HG02759 (cell line): ENCODE results near the gene CACNG5.

Source experiments
- ATAC-seq: cut with Tn5 transposase; IDR thresholded peaks from one replicate; pipeline ENCODE4 v1.9.1; 2021; ENCODE audit warnings: mild to moderate bottlenecking, moderate library complexity; ENCODE audit not compliant: unreplicated experiment

Gene CACNG5, protein sequence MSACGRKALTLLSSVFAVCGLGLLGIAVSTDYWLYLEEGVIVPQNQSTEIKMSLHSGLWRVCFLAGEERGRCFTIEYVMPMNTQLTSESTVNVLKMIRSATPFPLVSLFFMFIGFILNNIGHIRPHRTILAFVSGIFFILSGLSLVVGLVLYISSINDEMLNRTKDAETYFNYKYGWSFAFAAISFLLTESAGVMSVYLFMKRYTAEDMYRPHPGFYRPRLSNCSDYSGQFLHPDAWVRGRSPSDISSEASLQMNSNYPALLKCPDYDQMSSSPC

DNA sequence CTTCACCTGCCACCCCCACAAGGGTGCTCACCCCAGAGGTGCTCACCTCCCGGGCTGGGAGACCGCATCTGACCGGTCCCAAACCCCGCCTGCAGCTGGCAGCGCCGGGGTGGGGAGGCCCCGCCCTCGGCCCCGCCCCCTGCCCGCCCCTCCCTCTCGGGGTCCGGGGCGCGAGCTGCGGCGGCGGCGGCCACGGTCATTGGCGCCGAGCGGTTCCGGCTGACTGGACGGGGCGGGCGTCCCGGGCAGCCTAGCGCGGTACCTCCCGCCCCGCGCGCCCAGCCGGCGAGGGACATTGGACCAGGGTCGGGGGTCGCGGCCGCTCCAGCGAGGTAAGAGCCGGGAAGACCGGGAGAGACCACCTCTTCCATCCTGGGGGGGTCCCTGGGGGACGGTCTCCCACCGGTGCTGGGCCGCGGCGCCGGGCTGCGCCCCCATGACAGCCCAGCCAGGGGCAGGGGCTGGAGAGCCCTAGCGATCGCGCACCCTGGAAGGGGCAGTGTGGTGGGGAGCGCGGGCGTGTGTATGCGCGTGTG, at the start of gene CACNG5:
CACNG5 (plus strand) TSS at position 199 of the 536 bp plus-strand sequence. CDS start 42,216 bp downstream, outside the sequence.
- no peak for ATAC-seq

DNA sequence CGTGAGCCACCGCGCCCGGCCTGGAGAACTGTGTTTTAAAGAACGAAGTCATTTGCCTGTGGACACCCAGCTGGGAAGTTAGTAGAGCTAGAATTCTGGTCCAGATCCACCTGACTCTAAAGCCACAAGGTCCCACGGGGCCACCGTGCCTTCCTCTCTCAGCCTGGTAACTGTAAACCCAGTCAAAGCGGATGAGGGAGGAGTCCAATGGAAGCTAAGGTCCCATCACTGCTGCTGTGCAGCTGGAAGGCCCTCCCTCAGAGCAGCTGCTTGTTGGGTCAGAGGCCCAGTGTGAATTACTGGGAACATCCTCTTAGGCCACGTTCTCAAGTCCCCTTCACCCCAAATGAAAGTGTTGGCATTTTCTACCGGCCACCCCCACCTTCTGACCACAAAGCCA, 48.8 kb upstream of the CACNG5 start:
- no peak for ATAC-seq

DNA sequence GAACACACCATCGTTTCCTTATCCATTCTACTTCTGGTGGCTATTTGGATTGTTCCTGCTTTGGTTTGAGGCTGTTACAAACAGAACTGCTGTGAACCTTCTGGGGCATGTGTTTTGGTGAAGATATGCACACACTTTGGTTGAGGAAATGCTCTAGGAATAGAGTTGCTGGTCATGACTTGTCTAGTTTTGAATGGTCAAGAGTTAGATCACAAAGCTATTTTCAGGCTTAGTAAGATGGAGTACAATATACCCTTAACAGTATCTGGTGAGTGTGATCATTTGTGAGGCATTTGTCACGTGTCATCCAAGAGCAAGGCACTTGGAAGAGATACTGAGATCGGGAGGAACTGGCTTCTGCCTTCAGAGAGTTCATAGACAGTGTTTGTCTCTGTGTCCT, 47.0 kb upstream of the CACNG5 start:
- ATAC-seq = no peak

DNA sequence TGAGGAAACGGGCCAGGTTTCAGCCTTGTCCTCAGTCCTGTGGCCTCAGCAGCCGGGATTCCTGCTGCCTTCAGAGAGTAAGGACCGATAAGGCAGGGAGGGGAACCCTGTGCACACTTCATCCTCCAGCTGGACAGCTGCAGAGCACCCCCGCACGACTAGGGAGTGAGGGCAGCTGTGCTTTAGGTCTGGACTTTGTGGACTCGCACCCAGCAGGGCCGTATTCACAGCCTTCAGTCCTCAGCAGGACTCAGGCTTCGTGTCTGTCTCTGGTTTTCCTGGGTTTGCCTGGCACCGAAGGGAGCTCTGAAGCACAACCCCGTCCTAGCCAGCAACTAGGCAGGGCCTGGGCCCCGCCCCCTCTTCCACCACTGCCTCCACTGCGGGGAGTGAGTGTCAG, 45.8 kb upstream of the CACNG5 start:
- no peak for ATAC-seq

DNA sequence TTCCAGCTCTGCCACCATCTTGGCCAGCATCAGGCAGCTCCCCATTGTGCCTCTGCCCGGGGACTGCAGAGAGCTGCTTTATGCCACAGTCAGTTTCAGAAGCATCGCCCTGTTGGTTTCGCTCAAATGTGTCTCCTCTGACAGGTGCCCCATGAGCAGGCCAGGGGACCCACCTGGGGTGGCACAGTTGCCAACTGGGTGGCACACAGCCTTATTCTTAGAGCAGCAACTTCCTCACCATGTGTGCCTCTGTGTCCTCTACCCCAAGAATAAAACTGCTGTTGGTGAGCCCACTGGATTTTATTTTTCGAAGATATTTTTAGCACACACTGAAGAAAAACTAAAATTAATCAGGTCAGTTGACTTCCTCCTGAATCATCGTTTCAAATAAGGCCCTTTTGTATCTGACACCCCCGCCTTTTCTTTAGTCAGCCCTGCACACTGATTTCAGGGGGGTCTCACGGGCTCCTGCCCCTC, 44.9 kb upstream of the CACNG5 start:
- no peak for ATAC-seq

DNA sequence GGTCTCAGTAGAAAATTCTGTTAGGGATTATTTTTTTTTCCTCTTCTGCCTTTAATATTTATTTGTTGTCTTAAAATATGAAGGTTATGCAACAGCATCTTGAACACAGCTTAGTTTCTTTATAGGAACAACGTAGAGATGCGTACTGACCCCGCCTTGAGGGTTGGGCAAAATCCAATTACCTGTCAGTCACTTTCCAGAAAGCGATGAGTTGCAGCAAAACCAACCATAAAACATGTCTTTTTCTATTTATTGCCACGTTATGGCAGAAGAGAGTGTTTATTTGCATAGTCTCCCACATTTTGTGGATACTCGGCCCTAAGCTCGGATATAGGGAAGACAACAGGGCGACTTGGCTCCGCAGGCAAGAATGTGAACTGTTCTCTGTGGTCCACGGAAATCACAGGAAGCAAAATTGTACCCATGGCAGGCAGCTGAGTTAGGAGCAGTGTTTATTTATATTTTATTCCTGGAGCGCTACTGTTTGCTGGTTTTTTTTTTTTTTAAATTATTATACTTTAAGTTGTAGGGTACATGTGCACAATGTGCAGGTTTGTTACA, 44.3 kb upstream of the CACNG5 start:
- no peak for ATAC-seq

DNA sequence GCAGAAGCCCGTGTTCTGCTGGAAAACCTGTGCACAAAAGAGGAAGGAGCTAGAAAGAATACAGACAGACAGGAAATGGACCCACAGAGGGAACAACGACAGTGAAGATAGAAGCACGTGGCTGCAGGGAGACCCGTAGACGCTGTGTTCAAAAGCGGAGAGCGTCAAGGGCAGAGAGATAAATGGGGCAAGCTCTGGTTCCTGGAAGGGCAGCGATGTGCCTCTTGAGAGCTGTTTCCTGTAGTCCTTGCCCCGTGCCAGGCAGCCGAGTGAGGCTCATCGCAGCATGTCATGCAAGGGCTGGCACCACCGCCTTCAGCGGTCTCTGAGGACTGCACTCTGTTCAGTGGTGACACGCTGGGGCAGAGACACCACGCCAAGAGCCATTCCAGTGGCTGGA, 43.6 kb upstream of the CACNG5 start:
- no peak for ATAC-seq

DNA sequence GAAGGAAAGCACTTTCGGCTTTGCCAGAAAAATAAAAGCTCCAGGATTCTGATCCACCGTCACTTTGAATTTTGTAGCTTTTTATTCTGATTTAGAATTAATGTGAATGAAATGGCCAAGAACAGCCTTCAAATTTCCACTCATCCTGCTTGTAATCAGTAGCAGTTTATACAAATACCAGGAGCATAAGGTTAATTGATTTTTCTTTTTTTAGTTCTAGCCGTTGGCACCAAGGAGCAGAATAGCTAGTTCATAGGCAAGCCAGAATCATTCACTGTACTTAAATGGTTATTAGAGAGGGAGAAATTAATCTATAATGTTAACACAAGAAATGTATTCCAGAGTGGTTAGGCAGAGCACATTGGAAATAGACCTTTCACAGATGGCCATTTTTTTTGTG, 41.1 kb upstream of the CACNG5 start:
- ATAC-seq = no peak

DNA sequence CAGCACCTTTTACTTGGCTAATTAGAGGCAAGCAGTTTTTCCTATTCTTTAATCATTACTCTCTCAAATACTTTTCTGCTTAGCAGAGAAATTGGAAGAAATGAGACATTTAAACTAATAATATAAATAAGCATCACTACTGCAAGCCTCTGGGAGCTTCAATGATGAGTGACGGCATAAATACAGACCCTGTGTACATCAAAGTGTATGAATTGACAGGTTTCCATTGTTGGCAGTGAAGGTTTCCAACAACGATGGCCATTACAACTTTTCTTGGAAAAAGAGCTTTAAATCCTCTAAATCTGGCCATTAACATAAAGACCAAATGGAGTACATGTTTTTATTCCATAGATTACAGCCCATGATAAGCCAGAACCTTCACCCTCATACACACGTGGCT, 39.4 kb upstream of the CACNG5 start:
- ATAC-seq = no peak

DNA sequence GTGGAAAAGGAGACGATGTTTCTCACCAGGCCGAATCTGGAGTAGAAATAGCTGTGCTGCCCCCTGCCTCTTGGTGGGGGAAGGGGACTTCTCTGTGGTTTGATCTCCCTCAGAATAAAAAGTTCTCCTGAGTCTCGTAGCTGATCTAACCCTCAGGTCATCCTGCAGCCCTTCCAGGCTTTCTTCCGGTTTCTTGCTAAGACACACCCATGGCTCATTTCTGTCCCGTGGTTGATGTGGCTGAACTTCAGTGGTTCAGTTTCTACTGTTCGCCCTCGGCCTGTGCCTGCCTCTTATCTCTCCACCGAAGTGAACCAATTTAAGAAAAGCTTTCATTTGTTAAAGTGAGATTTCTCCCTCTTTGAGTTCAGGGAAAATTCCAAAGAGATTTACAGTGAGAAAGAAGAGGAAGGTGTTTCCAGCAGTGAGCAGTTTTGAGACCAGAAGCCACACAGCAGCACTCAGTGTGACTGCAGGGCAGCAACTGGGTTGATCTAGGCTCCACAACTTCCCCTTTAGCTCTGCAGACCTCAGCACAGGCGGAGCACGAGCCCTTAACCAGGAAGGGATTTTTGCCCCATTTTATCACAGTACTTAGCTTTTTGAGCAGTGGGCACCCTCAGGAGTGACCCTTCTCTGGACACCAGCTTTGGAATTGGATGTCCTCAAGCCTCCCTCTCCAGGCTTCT, 34.9 kb upstream of the CACNG5 start:
- ATAC-seq = no peak

DNA sequence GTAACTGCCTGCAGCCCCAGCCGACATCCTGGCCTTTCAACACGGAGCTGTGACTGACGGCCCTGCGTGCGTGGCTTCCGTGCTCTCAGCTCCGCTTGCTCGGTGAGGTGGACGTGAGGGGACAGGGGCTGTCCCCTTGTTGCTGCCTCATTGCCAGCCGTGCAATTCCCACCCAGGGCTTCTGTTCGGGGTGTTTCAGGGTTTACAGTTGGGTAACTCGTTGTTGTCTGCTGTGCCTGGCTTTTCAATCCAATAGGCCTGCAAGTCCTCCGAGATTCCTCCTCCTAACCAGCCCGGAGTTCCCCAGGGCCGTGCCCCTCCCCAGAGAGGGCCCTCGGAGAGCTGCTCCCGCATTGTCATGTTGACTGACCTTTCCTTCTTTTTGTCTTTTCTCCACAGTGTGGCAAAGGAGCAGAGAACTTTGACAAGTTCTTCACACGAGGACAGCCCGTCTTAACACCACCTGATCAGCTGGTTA, 31.4 kb upstream of the CACNG5 start:
- no peak for ATAC-seq

DNA sequence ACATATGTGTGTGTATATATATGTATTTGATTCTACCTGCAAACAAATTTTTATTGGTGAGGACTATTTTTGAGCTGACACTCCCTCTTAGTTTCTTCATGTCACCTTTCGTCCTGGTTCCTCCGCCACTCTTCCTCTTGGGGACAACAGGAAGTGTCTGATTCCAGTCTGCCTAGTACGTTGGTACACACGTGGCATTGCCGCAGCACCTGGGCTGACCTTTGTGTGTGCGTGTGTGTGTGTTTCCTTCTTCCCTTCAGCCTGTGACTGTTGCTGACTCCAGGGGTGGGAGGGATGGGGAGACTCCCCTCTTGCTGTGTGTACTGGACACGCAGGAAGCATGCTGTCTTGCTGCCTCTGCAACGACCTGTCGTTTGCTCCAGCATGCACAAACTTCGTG, 29.4 kb upstream of the CACNG5 start:
- no peak for ATAC-seq

DNA sequence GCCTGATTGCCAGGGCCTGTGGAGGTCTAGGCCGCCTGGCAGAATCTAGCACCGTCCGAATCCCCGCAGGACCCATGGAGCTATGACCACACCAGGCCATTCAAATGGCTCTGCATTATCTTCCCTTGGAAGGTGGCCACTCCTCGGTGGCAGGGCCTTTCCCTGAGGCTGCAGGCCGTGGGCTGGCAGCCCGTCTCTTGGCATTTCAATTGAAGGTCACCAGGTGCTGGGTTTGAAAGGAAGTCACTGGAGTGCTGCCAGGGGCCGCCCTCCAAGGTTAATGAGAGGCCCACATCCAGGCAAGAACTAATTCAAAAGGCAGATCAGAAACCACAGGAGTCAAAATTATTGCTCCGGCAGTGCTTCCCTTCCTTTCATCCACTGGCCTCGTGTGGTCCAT, 27.7 kb upstream of the CACNG5 start:
- no peak for ATAC-seq

DNA sequence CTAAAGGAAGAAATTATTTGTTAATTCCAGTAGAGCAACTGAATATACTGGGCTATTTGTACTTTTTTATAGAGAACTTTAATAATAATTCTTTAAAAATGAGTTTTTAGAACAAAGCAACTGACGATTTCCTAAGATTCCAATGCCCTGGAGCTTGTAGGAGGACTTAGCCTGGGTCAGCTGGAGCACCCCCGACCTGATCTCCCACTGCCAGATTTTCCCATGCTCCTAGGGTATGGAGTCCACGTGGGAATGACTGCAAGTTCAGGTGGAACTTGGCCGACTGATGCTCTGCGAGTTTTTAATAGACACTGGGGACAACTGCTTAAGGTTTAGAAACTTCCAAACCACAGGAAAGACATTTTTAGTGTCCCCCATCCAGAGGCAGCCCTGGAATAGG, 25.5 kb upstream of the CACNG5 start:
- ATAC-seq = no peak

DNA sequence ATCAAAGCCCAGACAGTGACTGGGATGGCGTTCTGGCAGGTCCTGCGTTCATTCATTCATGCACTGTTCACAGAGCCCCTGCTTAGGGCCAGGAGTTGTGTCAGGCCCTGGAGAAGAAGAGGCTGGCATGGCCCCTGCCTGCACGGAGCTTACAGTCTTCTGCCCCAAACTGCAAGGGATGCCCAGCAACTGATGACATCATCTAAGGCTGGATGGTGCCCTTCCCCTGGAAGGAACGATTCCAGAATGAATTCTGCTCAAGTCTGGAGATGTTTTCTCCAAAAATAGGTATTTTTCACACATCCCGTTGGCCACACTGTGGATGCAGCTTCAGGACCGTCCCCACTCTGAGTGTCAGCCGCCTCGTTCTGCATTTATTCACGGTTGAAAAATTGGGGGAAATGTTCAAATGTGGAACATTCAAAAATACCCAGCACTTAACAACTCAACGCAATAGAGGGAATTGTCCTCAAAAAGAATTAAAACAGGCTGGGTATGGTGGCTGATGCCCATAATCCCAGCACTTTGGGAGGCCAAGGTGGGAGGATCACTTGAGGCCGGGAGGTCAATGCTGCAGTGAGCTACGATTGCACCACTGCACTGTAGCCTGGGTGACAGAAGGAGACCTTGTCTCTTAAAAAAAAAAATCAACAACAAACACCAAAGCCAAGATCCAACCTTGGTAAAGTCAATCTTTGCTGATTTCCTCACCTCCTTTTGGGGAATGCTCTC, 23.8 kb upstream of the CACNG5 start:
- no peak for ATAC-seq

DNA sequence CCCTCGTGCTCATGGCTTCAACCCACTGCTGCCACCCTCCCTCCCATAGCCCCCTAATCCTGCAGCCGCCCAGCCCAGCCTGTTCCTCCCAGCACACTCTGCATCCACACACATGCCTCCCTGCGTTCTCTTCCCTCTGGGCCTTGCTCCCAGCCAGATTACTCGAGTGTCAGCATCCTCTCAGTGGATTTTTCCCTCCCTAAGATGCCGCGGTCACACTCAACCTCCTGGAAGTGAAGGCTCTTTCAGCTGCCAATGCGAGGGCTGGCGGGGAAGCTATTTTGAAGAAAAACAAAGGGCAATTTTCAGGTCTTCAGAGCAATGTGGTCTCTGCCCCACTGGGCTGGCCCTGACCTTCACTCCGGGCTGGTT, 23.2 kb upstream of the CACNG5 start:
- no peak for ATAC-seq

DNA sequence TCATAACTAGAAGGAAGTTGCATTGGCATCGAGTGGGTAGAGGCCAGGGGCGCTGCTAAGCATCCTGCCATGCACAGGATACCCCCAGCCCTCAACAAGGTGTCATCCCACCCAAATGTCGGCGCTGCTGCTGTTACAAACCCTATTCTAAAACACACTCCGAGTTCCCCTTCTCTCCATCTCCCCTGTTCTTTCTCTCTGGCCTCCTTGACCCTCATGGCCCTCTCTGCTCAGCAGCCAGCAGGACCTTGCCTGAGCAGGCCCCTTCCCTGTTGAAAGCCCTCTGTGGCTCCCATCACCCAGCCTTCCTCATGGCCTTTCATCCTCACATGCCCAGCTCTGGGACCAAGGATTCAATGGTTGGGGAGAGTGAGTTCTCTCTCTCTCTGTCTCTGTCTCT, 22.3 kb upstream of the CACNG5 start:
- no peak for ATAC-seq

DNA sequence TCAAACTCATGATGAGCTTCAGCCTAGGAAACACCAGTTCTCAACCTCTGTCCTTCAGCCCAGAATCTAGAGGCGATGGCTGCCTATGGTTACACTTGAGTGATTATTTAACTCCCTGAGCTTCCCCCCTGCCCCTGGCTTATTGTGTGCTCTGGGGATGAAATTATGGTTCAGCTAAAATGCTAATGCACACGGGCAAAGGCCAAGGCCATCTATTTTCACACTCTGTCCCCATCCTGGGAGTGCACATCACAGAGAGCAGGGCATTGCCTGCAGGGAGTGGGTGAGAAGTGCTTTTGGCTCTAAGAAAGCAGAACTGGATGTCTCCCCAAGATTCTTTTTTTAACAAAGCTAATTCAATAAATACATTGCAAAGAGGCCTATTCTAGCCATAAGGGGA, 21.6 kb upstream of the CACNG5 start:
- ATAC-seq = no peak

DNA sequence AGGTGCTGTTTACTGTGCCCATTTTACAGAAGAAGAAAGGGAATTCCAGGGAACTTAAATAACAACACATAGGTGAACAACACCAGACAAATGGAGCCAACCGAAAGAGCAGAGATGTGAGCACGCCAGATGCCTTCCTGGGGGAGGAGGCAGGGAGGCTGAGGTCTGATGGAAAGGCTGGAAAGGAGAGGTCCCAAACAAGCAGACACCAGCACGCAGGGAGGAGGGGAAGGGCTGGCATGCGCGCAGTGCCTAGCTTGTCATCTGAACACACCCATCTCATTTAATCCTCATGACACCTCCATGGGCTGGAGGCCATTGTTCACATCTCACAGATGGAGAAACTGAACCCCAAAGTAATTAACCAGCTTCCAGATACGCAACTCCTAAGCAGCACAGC, 20.9 kb upstream of the CACNG5 start:
- ATAC-seq = no peak

DNA sequence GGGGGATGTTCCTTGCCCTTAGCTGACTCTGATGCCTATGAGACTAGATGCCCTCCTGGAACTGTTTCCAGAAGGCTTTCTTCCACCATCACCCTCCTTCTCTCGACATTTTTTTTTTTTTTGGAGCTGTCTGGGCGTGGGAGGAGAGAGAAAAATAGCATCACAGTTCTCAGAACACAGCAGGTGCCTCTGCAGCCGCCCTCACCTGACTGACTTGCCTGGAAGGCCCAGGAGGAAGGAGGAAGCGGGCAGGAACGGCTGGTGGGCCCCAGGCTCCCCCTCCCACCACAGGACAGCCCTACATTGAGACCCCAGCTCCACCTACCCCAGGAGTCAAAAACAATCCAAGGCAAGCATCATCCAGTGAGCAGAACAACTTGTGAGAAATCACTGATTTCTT, 20.3 kb upstream of the CACNG5 start:
- ATAC-seq = no peak

DNA sequence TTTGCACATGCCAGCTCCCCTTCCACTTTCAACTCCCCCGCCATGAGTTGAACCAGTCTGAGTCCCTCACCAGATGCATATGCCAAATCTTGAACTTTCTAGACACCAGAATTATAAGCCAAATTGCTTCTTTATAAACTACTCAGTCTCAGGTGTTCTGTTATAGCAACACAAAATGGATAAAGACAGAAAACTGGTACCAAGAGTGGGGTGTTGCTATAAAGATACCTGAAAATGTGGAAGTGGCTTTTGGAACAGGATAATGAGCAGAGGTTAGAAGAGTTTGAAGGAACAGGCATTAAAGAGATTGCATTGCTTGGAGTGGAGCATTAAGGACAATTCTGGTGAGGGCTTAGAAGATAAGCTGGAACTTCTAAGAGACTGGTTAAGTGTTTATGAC, 17.2 kb upstream of the CACNG5 start:
- no peak for ATAC-seq
